Stimulated activated naive CD8-positive, alpha-beta T cell treated with anti-CD3 and anti-CD28 coated beads, Interleukin-15, Interleukin-2, amounts not matched to agents 100 ng/mL and 50 ng/mL, for 24 hours (primary cell): Measurements from ENCODE around the gene PGLYRP2.
"Not testable (repeated sequence)": the region's sequence is repeated elsewhere in the genome, so short reads cannot be mapped to it uniquely, and the experiment has no call there.

Experiments used
- H3K27ac Mint-ChIP-seq: one replicate; pipeline ENCODE4 v1.8.0; 2021; ENCODE audit warnings: mild to moderate bottlenecking, mixed read lengths
- H3K27me3 Mint-ChIP-seq: one replicate; pipeline ENCODE4 v1.8.0; 2021; ENCODE audit warnings: mixed read lengths
- H3K36me3 Mint-ChIP-seq: one replicate; pipeline ENCODE4 v1.8.0; 2021; ENCODE audit warnings: low read depth, mixed read lengths
- H3K4me1 Mint-ChIP-seq: one replicate; pipeline ENCODE4 v1.8.0; 2021; ENCODE audit warnings: low read depth, mixed read lengths
- H3K4me3 Mint-ChIP-seq: one replicate; pipeline ENCODE4 v1.8.0; 2021; ENCODE audit warnings: mild to moderate bottlenecking, mixed read lengths
- H3K9me3 Mint-ChIP-seq: one replicate; pipeline ENCODE4 v1.8.0; 2021; ENCODE audit warnings: mixed read lengths

Gene PGLYRP2

GRCh38 chr19:15506074-15506571 is 26.8 kb upstream of the PGLYRP2 start:
- Mint-ChIP-seq H3K27me3 (peaks cover 17% of the 10 kb centered on the region), H3K4me3 (no peak overlapping the region), H3K4me1 (peaks cover 20% of the 10 kb centered on the region), H3K27ac (no peak overlapping the region), H3K9me3 (no peaks in the 10 kb centered on the region), H3K36me3 (no peaks in the 10 kb centered on the region)

GRCh38 chr19:15502264-15502663 is 23.0 kb upstream of the PGLYRP2 start:
- Mint-ChIP-seq H3K9me3 (no peaks in the 10 kb centered on the region), H3K36me3 (no peaks in the 10 kb centered on the region), H3K27me3 (peaks cover 2% of the 10 kb centered on the region), H3K27ac (no peak overlapping the region), H3K4me3 (no peak overlapping the region), H3K4me1 (peaks cover 6% of the 10 kb centered on the region)

GRCh38 chr19:15501596-15501995 is 22.3 kb upstream of the PGLYRP2 start:
- Mint-ChIP-seq H3K36me3 (no peaks in the 10 kb centered on the region), H3K4me1 (peaks cover 6% of the 10 kb centered on the region), H3K27me3 (no peaks in the 10 kb centered on the region), H3K9me3 (no peaks in the 10 kb centered on the region), H3K4me3 (no peak overlapping the region), H3K27ac (peak overlapping the region; percentile 65)

GRCh38 chr19:15498910-15499309 is 19.6 kb upstream of the PGLYRP2 start:
- peaks cover 6% of the 10 kb centered on the region for H3K4me1 Mint-ChIP-seq
- H3K27ac Mint-ChIP-seq: no peak overlapping the region
- no peaks in the 10 kb centered on the region for H3K36me3 Mint-ChIP-seq
- no peaks in the 10 kb centered on the region for H3K27me3 Mint-ChIP-seq
- H3K4me3 Mint-ChIP-seq: no peak overlapping the region
- no peaks in the 10 kb centered on the region for H3K9me3 Mint-ChIP-seq

- Mint-ChIP-seq H3K4me3 (no peak overlapping the region), H3K9me3 (no peaks in the 10 kb centered on the region), H3K27me3 (no peaks in the 10 kb centered on the region), H3K4me1 (peaks cover 6% of the 10 kb centered on the region), H3K36me3 (no peaks in the 10 kb centered on the region), H3K27ac (no peak overlapping the region)
These were observed 19.0 kb upstream of the PGLYRP2 start for GRCh38 chr19:15498156-15498858.

- Mint-ChIP-seq H3K4me3 (no peak overlapping the region), H3K36me3 (no peaks in the 10 kb centered on the region), H3K4me1 (peaks cover 6% of the 10 kb centered on the region), H3K9me3 (no peaks in the 10 kb centered on the region), H3K27me3 (no peaks in the 10 kb centered on the region), H3K27ac (no peak overlapping the region)
These were observed 15.8 kb upstream of the PGLYRP2 start for GRCh38 chr19:15495151-15495550.

- Mint-ChIP-seq H3K4me1 (peaks cover 8% of the 10 kb centered on the region), H3K4me3 (no peak overlapping the region), H3K27ac (no peak overlapping the region), H3K27me3 (no peaks in the 10 kb centered on the region), H3K9me3 (peaks cover 6% of the 10 kb centered on the region), H3K36me3 (peaks cover 5% of the 10 kb centered on the region)
These were observed 9.4 kb upstream of the PGLYRP2 start for GRCh38 chr19:15488489-15489226.

GRCh38 chr19:15487038-15487437 is 7.7 kb upstream of the PGLYRP2 start:
- Mint-ChIP-seq H3K27me3 (no peaks in the 10 kb centered on the region), H3K9me3 (peaks cover 6% of the 10 kb centered on the region), H3K27ac (no peak overlapping the region), H3K36me3 (peaks cover 5% of the 10 kb centered on the region), H3K4me3 (no peak overlapping the region), H3K4me1 (peaks cover 17% of the 10 kb centered on the region)

- H3K4me1 Mint-ChIP-seq: peaks cover 17% of the 10 kb centered on the region
- H3K27me3 Mint-ChIP-seq, H3K9me3 Mint-ChIP-seq, H3K27ac Mint-ChIP-seq, H3K36me3 Mint-ChIP-seq, H3K4me3 Mint-ChIP-seq: not testable (repeated sequence)
These were observed 6.5 kb upstream of the PGLYRP2 start for GRCh38 chr19:15485768-15486167.

- peaks cover 28% of the 10 kb centered on the region for H3K4me1 Mint-ChIP-seq
- H3K9me3 Mint-ChIP-seq, H3K27me3 Mint-ChIP-seq, H3K36me3 Mint-ChIP-seq, H3K27ac Mint-ChIP-seq, H3K4me3 Mint-ChIP-seq: not testable (repeated sequence)
These were observed 1.7 kb upstream of the PGLYRP2 start for GRCh38 chr19:15480996-15481395.

GRCh38 chr19:15476325-15476724 is 3.0 kb downstream of the PGLYRP2 start:
- no peak overlapping the region for H3K4me3 Mint-ChIP-seq
- peaks cover 16% of the 10 kb centered on the region for H3K4me1 Mint-ChIP-seq
- H3K27ac Mint-ChIP-seq: no peak overlapping the region

GRCh38 chr19:15475611-15476010 is 3.7 kb downstream of the PGLYRP2 start:
- Mint-ChIP-seq H3K27me3 (no peaks in the 10 kb centered on the region), H3K4me1 (peaks cover 16% of the 10 kb centered on the region), H3K4me3 (no peak overlapping the region), H3K27ac (no peak overlapping the region), H3K9me3 (no peaks in the 10 kb centered on the region), H3K36me3 (no peaks in the 10 kb centered on the region)

More at GRCh38 chr19:15476325-15476724, 3.0 kb downstream of the PGLYRP2 start:
- Mint-ChIP-seq H3K9me3 (no peaks in the 10 kb centered on the region), H3K27me3 (no peaks in the 10 kb centered on the region), H3K36me3 (no peaks in the 10 kb centered on the region)

GRCh38 chr19:15475169-15475568 is 4.1 kb downstream of the PGLYRP2 start:
- H3K36me3 Mint-ChIP-seq: no peaks in the 10 kb centered on the region
- H3K27ac Mint-ChIP-seq: no peak overlapping the region
- H3K4me1 Mint-ChIP-seq: peaks cover 17% of the 10 kb centered on the region
- no peaks in the 10 kb centered on the region for H3K9me3 Mint-ChIP-seq
- H3K27me3 Mint-ChIP-seq: no peaks in the 10 kb centered on the region
- no peak overlapping the region for H3K4me3 Mint-ChIP-seq

- H3K4me1 Mint-ChIP-seq: peaks cover 20% of the 10 kb centered on the region
- peak overlapping the region; percentile 10 for H3K27ac Mint-ChIP-seq
- H3K4me3 Mint-ChIP-seq, H3K36me3 Mint-ChIP-seq, H3K9me3 Mint-ChIP-seq, H3K27me3 Mint-ChIP-seq: not testable (repeated sequence)
These were observed 5.5 kb downstream of the PGLYRP2 start for GRCh38 chr19:15473821-15474220.

- peaks cover 8% of the 10 kb centered on the region for H3K27me3 Mint-ChIP-seq
- peaks cover 39% of the 10 kb centered on the region for H3K4me1 Mint-ChIP-seq
- no peaks in the 10 kb centered on the region for H3K9me3 Mint-ChIP-seq
- no peak overlapping the region for H3K4me3 Mint-ChIP-seq
- H3K36me3 Mint-ChIP-seq: no peaks in the 10 kb centered on the region
- no peak overlapping the region for H3K27ac Mint-ChIP-seq
These were observed 7.6 kb downstream of the PGLYRP2 start for GRCh38 chr19:15471639-15472101.
